Measurements from ENCODE around the gene ZNF652.

DNA sequence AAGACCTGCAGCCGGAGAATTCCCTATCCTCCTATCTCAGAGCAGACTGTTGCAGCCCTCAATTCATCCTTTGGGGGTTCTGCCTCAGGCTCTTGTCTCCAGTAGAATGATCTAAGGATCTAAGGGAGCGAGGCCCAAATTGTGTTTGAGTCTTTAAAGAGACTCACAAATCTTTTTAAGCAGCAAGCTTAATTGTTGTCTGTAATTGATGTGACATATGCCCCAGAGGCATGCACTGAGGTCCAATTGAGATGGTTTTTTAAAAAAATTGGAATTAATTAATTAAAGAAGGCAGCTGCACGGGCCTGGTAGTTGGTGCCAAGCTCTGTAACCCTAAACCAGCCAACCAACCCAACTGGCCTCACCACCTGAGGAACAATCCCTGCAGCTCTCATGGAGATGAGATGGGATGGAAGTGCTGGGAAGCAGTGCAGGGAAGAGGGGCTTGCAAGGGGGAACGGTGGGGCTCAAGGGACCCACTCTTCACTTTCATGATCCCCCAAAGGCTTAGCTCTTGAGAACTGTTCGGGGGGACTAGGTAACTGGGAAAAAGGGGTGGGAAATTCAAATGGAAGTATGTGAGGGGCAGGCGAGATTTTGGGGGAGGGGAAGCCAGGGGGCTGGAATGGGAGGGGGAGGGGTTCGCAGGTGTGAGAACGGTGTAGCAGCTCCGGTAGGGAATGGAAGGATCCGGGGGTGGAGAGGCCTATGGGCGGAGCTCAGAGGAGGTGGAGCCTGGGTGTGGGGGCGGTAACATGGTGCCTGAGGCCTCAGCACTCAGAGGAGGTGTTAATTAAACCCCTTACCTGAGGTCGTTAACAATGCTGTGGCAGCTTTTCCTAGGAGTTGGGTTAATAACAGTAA is 9.2 kb upstream of the ZNF652 start:
- TF ChIP-seq, protein P1, sequence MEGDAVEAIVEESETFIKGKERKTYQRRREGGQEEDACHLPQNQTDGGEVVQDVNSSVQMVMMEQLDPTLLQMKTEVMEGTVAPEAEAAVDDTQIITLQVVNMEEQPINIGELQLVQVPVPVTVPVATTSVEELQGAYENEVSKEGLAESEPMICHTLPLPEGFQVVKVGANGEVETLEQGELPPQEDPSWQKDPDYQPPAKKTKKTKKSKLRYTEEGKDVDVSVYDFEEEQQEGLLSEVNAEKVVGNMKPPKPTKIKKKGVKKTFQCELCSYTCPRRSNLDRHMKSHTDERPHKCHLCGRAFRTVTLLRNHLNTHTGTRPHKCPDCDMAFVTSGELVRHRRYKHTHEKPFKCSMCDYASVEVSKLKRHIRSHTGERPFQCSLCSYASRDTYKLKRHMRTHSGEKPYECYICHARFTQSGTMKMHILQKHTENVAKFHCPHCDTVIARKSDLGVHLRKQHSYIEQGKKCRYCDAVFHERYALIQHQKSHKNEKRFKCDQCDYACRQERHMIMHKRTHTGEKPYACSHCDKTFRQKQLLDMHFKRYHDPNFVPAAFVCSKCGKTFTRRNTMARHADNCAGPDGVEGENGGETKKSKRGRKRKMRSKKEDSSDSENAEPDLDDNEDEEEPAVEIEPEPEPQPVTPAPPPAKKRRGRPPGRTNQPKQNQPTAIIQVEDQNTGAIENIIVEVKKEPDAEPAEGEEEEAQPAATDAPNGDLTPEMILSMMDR (conservative IDR thresholded peaks at IDR 0.05; ENCODE audit: low read depth, low read length), result no peak
- no peak for TF ChIP-seq EZH2 (IDR thresholded peaks at IDR 0.05; ENCODE audit: borderline replicate concordance, low read depth, low read length, poor library complexity, severe bottlenecking)
